Measurements from ENCODE around the gene PHC2.

The PHC2 gene

GRCh38 chr1:33430692-33431593 is at the start of gene PHC2:
PHC2 (minus strand) TSS chr1:33431095; CDS start chr1:33375539, 55,556 bp downstream.
- peak; percentile 98 for DNase-seq (ENCODE audit: low spot score)

GRCh38 chr1:33477451-33477850 is 46.6 kb upstream of the PHC2 start:
- no peak for DNase-seq (ENCODE audit: low spot score)

DNA sequence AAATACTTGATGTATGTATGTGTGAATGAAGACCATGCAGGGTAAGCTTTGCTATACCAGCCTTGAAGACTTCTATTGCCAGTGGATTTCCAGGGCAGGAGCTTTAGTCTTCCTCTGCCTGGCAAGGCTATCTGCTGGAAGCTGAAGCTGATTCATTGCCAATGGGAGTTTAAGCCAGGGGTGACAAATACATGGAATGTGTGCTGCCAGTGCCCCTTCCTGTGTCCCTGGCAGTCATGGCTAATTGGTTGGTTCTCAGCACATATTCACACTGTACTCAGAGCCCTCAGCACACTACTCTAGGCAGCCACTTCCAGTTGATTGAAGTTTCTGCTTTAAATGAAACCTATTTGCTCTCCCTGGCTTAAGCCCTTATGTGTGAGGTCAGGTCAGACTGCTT is 43.0 kb upstream of the PHC2 start:
- peak; percentile 84 for DNase-seq (ENCODE audit: low spot score)

DNA sequence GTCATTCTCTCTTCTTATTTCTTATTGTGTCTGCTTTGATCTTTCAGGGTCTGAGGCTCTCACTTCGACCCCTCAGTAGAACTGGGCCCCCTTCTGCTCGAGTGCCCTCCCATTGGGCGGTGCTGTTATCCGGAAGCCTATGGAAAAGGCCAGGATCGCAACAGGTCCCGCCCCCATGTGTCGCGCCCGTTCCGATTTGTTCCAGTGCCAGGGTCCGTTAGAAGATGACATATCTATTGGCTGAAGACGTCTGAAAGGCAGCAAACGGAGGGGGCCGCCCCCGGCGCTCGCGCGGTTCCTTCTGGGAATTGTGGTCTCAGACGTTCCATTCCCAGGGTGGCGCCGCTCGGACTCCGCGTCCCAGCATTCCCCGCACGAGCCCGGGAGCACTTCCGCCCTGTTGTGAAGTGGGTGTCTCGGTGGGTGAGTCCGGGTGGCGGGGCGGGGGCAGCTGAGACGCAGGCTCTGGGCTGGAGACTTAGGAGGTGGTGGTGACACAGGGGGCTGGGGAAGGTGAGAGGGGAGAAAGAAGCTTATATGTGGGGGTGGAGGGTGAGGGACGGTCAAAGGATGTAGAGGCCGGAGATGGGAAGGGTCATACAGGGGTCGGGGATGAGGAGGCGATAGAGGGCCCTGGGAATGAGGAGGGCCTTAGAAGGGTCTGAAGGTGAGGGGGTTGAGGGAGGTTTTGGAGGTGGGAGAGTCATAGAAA is 41.5 kb upstream of the PHC2 start, which contains the start of gene ZSCAN20:
ZSCAN20 (plus strand) TSS at position 377 of the 712 bp plus-strand sequence. CDS start 6,644 bp downstream, outside the sequence.
- peak; percentile 99 for DNase-seq (ENCODE audit: low spot score)

GRCh38 chr1:33471416-33471815 is 40.5 kb upstream of the PHC2 start:
- peak; percentile 38 for DNase-seq (ENCODE audit: low spot score)

DNA sequence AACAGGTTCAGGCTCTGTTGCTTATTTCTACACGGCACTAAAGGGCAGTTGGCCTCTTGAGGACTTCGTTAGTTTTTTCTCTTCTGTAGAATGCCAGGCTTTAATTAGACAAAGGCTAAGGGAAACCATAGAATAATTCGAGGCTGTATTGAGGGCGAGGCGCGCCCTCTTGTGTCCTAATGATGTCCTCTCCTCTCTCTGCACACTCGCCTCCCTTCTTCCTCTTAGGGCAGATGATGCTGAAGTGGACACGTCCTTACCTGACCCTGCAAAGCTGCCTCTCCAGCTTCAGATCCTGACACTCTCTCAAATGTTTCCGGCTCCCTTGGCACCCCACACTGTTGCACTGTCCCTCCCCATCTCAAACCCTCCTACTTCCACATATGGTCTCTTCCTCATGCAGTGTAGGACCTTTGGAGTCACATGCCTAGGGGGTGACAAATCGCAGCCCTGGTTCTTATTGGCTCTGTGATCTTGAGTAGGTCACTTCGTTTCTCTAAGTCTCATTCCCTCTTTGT is 39.7 kb upstream of the PHC2 start:
- DNase-seq (ENCODE audit: low spot score): peak; percentile 98

- no peak for DNase-seq (ENCODE audit: low spot score)
These were observed 38.8 kb upstream of the PHC2 start for GRCh38 chr1:33469691-33470090.

- no peak for DNase-seq (ENCODE audit: low spot score)
These were observed 38.1 kb upstream of the PHC2 start for GRCh38 chr1:33468967-33469366.

GRCh38 chr1:33468531-33468930 is 37.6 kb upstream of the PHC2 start:
- DNase-seq (ENCODE audit: low spot score): no peak

DNA sequence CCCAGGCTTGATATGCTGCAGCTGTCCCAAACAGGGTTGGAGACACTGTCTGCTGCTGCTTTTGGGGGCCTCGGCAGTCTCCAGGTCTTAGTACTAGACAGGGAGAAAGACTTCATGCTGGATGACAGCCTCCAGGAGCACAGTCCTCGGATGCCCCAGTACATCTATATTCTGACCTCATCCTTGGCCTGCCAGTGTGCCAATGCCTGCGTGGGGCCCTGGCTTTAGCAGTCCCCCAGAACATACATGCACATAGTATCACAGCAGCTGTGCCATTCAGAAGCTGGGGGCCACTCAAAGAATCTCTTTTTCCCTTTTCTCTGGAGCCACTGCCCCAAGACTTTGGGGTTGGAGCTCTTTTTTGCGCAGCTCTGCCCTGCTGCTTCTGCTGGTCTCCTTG is 37.1 kb upstream of the PHC2 start:
- DNase-seq (ENCODE audit: low spot score): no peak

GRCh38 chr1:33466159-33466558 is 35.3 kb upstream of the PHC2 start:
- no peak for DNase-seq (ENCODE audit: low spot score)

GRCh38 chr1:33465316-33465715 is 34.4 kb upstream of the PHC2 start:
- DNase-seq (ENCODE audit: low spot score): no peak

- DNase-seq (ENCODE audit: low spot score): no peak
These were observed 33.7 kb upstream of the PHC2 start for GRCh38 chr1:33464552-33464951.

DNA sequence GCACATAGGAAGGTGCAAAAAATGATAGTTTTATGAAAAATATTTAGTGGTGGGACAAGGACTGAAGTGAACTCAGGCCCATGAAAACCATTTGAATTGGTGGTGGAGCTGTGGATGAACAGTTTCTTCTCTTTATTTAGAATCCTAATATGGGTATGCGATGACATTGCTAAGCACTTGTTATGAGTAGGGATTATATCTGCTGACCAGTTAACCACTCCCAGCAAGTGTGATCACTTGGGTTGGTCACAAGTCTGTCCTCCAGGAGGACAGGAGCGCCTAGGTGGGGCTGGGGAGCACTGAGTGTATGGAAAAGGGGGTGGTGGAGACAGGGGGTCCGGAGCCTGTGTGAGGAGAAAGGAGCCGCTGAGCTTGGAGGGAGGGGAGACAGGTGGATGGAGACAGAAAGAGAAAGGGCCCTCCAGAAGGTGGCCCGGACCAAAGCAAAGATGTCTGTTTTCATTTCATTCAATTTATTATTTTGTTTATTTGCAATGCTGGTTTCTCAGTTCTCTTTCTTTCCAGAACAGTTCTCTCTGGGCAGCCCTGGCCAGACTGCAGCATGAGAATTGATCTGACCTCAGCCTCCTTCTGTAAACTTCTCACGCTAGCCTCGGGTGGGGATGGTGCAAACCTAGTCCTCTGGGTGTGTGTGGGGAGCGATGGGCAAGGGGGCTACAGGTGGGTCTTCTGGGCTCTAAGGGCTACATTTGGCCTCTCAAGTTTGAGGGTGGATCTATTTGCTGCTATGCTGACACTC is 31.7 kb upstream of the PHC2 start:
- no peak for DNase-seq (ENCODE audit: low spot score)

GRCh38 chr1:33460947-33461629 is 30.2 kb upstream of the PHC2 start:
- no peak for DNase-seq (ENCODE audit: low spot score)

DNA sequence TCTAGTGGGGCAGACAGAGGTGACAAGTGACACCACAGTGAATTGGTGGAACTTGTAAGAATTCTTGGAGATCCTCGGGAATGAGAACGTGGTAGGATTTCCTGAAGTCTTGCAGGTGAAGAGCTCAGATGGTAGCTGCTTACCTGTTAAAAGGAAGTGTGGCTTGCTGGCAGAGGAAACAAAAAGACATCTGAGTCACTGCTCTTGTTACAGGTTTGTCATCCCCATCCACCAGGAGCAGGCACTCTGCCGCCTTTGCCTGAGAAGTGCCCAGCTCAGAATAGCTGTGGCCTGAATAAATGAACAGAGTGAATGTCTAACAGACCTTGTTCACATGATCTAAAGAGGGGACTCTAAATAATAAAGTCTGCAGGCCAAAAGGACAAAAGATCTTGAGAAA is 29.2 kb upstream of the PHC2 start:
- no peak for DNase-seq (ENCODE audit: low spot score)

DNA sequence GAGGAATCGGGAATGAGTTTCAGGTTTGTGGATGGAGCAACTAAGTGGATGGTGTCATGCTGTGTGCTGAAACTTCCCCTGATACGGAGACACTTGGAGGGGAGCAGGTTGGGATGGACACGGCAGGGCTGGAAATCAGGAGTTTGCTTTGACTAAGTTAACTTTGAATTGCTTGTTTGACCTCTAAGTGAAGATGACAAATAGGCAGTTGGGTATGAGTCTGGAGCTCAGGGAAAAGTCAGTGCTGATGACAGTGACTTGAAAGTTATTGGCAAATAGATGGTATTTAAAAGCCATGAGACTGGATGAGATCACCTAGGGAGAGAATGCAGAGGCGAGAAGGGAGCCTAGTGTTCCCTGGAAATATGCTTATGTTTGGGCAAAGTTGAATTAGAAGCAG is 28.8 kb upstream of the PHC2 start:
- peak; percentile 67 for DNase-seq (ENCODE audit: low spot score)

DNA sequence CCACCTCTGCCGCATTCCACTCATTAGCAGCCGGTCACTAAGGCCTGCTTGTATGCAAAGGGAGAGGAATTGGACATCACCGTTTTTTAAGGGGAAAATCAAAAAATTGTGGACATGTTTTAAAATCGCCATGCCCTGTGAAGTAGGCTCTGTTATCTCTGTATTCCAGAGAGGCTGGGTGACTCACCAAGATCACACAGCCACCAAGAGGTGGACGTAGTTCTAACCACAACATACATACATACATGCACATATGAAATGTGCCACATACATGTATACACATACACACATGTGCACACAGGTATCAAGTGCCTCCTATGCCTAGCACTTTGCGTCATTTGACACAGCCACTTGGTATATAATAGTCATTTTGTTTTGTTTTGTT is 25.6 kb upstream of the PHC2 start:
- no peak for DNase-seq (ENCODE audit: low spot score)

DNA sequence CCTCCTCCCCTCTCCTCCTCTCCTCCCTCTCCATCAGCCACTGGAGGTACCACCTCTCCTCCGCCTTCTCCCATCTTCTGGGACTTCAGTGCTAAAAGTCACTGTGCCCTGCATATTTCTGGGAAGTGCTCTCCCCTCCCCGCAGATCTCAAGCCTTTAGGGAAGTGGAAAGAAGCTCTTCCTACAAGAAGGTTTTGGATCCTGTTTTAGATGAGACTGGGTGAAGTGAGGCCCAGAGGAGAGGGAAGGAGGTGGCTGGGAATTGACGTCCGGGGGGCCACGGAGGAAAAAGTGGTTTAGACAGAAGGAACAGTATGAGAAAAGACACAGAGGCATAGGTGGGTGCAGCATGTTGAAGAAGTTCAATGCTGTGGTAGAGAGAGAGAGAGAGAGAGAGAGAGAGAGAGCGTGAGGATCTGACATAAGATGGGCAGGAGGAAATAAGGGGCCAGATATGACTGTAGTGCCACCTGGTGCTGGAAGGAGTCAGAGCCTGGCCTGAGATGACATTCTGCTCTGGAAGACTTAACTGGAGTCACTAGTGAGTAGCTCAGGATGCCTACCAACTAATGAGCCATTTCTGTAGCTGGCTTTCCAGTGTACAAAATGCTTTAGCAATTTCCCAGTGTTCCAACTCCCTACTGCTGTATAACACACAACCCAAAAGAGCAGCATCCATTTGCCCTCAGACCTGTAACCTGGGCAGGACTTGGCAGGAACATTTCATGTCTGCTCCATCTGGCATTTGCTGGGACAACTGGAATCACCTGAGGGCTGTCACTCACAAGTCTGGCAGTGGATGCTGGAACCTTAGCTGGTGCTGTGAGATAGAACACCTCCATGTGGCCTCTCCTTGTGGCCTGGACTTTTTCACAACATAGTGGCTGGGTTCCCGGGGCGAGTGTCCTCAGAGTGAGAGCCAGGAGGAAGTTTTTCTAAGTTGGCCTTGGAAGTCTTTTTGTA is 24.9 kb upstream of the PHC2 start:
- DNase-seq (ENCODE audit: low spot score): peak; percentile 95

- DNase-seq (ENCODE audit: low spot score): no peak
These were observed 23.9 kb upstream of the PHC2 start for GRCh38 chr1:33454646-33455282.
